Kidney epithelial cell (primary cell): ENCODE results near the gene ZMYND10. TPM values are rescaled to one million over a fixed set of nuclear protein-coding genes. Genes with fewer than 3 reads are reported as not detected.
A peak's percentile ranks its signal among the peaks of the same experiment; 100 is the strongest.

ENCODE experiments used
- DNase-seq: peaks from one replicate; pipeline ENCODE4 v3.0.0-alpha.2; 2010; ENCODE audit warnings: low read depth
- H3K27me3 ChIP-seq: 2 replicates; pipeline ENCODE4 v1.6.0; 2011; ENCODE audit warnings: low read length; ENCODE audit not compliant: control insufficient read depth, insufficient read depth
- H3K36me3 ChIP-seq: 2 replicates; pipeline ENCODE4 v1.5.1; 2011; ENCODE audit warnings: low read length; ENCODE audit not compliant: control insufficient read depth, insufficient read depth
- H3K4me3 ChIP-seq: 2 replicates; pipeline ENCODE4 v1.5.1; 2011; ENCODE audit warnings: low read depth, mild to moderate bottlenecking, control low read depth, low read length
- CTCF ChIP-seq: IDR thresholded peaks from 2 replicates; pipeline ENCODE4 v1.5.1; 2011; ENCODE audit warnings: mild to moderate bottlenecking, moderate library complexity, low read length, control low read depth, inconsistent platforms; ENCODE audit not compliant: insufficient read depth, poor library complexity, severe bottlenecking
- total RNA-seq: library from RNA; depleted of rRNA; stranded (reverse); fragments of >200 nt; gene quantifications from 2 replicates; pipeline ENCODE4 v1.2.3, GENCODE V29; 2015

The ZMYND10 gene
- total RNA-seq, 1 donor from 2014 or later = 1.7 TPM

- no peak for TF ChIP-seq CTCF
- peak overlapping the region; percentile 83 for H3K4me3 ChIP-seq
- H3K27me3 ChIP-seq = no peaks in the 10 kb centered on the region
- H3K36me3 ChIP-seq = peaks cover 2% of the 10 kb centered on the region
- no peak for DNase-seq
Observed at GRCh38 chr3:50358355-50358910, 12.9 kb upstream of the ZMYND10 start.

- DNase-seq = no peak
- H3K27me3 ChIP-seq = no peaks in the 10 kb centered on the region
- peak overlapping the region; percentile 83 for H3K4me3 ChIP-seq
- no peak for TF ChIP-seq CTCF
- peaks cover 2% of the 10 kb centered on the region for H3K36me3 ChIP-seq
Observed at GRCh38 chr3:50357481-50357880, 11.9 kb upstream of the ZMYND10 start.

GRCh38 chr3:50356553-50356952 is 11.0 kb upstream of the ZMYND10 start:
- DNase-seq = no peak
- no peak overlapping the region for H3K4me3 ChIP-seq
- H3K27me3 ChIP-seq = no peaks in the 10 kb centered on the region
- H3K36me3 ChIP-seq = peaks cover 2% of the 10 kb centered on the region
- no peak for TF ChIP-seq CTCF

- TF ChIP-seq CTCF = no peak
- Histone ChIP-seq H3K4me3 (no peak overlapping the region), H3K36me3 (peaks cover 2% of the 10 kb centered on the region), H3K27me3 (no peaks in the 10 kb centered on the region)
- DNase-seq = no peak
Observed at GRCh38 chr3:50355829-50356552, 10.5 kb upstream of the ZMYND10 start.

GRCh38 chr3:50354850-50355249 is 9.3 kb upstream of the ZMYND10 start:
- TF ChIP-seq CTCF = no peak
- H3K4me3 ChIP-seq = no peak overlapping the region
- H3K27me3 ChIP-seq = no peaks in the 10 kb centered on the region
- peaks cover 2% of the 10 kb centered on the region for H3K36me3 ChIP-seq
- DNase-seq = no peak
